ENCODE measurements around the gene RAD51B.

Gene RAD51B

GRCh38 chr14:68606176-68606575 lies 786.6 kb downstream of the RAD51B start:
- Histone ChIP-seq H3K36me3 (ENCODE audit: control insufficient read depth in 2 of 2, insufficient read depth in 1 of 2, low read length in 2 of 2) (no peaks in the 10 kb centered on the region), H3K4me1 (ENCODE audit: control insufficient read depth, insufficient read depth, low read length) (peaks cover 9% of the 10 kb centered on the region), H3K4me3 (ENCODE audit: low read depth, low read length) (no peak overlapping the region), H3K9me3 (ENCODE audit: control insufficient read depth, insufficient read depth, low read depth, low read length) (no peaks in the 10 kb centered on the region), H3K27ac (ENCODE audit: extremely low read depth, low read depth, low read length) (no peak overlapping the region)
- CTCF ChIA-PET, result no interaction called here
- POLR2A ChIA-PET, result no interaction called here
- TF ChIP-seq ZNF624 (tag by site-specific recombination; IDR thresholded peaks at IDR 0.05) (no peak), ZNF514 (tag by site-specific recombination; IDR thresholded peaks at IDR 0.05) (no peak), ZNF596 (tag by site-specific recombination; IDR thresholded peaks at IDR 0.05) (no peak), ZIC2 (tag by site-specific recombination; IDR thresholded peaks at IDR 0.05) (no peak), ZNF341 (tag by site-specific recombination; IDR thresholded peaks at IDR 0.05; ENCODE audit: low read depth) (no peak), KLF9 (tag by site-specific recombination; IDR thresholded peaks at IDR 0.05; ENCODE audit: low read depth) (no peak), ZNF660 (tag by site-specific recombination; IDR thresholded peaks at IDR 0.05) (no peak), ZFP69B (tag by site-specific recombination; IDR thresholded peaks at IDR 0.05) (no peak), MEIS1 (CRISPR knock-in tag; IDR thresholded peaks at IDR 0.05; ENCODE audit: borderline replicate concordance) (no peak), ZNF423 (tag by site-specific recombination; IDR thresholded peaks at IDR 0.05) (no peak)

GRCh38 chr14:68606644-68607043 lies 787.1 kb downstream of the RAD51B start:
- ChIA-PET CTCF (no interaction called here), POLR2A (no interaction called here)
- Histone ChIP-seq H3K4me3 (ENCODE audit: low read depth, low read length) (no peak overlapping the region), H3K27ac (ENCODE audit: extremely low read depth, low read depth, low read length) (no peak overlapping the region; the same call in 1 of the 2 replicates), H3K9me3 (ENCODE audit: control insufficient read depth, insufficient read depth, low read depth, low read length) (no peaks in the 10 kb centered on the region), H3K4me1 (ENCODE audit: control insufficient read depth, insufficient read depth, low read length) (peaks cover 9% of the 10 kb centered on the region), H3K36me3 (ENCODE audit: control insufficient read depth in 2 of 2, insufficient read depth in 1 of 2, low read length in 2 of 2) (no peaks in the 10 kb centered on the region)
- TF ChIP-seq ZNF18 (tag by site-specific recombination; IDR thresholded peaks at IDR 0.05), result no peak
- no peak for TF ChIP-seq MZF1 (tag by site-specific recombination; IDR thresholded peaks at IDR 0.05; ENCODE audit: borderline replicate concordance)
- no peak for TF ChIP-seq ZNF623 (tag by site-specific recombination; IDR thresholded peaks at IDR 0.05)
- no peak for TF ChIP-seq ZNF785 (tag by site-specific recombination; IDR thresholded peaks at IDR 0.05)
- no peak for TF ChIP-seq ZNF24 (tag by site-specific recombination; IDR thresholded peaks at IDR 0.05)
- TF ChIP-seq ZNF211 (tag by site-specific recombination; IDR thresholded peaks at IDR 0.05; ENCODE audit: low read depth), result no peak
- TF ChIP-seq ZNF830 (tag by site-specific recombination; IDR thresholded peaks at IDR 0.05; ENCODE audit: low read depth), result no peak
- TF ChIP-seq ZNF112 (tag by site-specific recombination; IDR thresholded peaks at IDR 0.05), result no peak
- TF ChIP-seq ATF2 (tag by site-specific recombination; IDR thresholded peaks at IDR 0.05; ENCODE audit: low read depth), result no peak
- no peak for TF ChIP-seq ZNF37A (tag by site-specific recombination; IDR thresholded peaks at IDR 0.05)
- TF ChIP-seq ZNF16 (tag by site-specific recombination; IDR thresholded peaks at IDR 0.05; ENCODE audit: low read depth), result no peak
- no peak for TF ChIP-seq ZNF169 (tag by site-specific recombination; IDR thresholded peaks at IDR 0.05)
- TF ChIP-seq ZBTB44 (tag by site-specific recombination; IDR thresholded peaks at IDR 0.05), result no peak
- no peak for TF ChIP-seq ZNF350 (tag by site-specific recombination; IDR thresholded peaks at IDR 0.05)

All from HEK293 (cell line).